Measurements from ENCODE around the gene HSPA1L.

HSPA1L gene

GRCh38 chr6:31764198-31764597 is 50.9 kb downstream of the HSPA1L start:
- DNase-seq (ENCODE audit: low read depth in 2 of 2): no peak

GRCh38 chr6:31763619-31763940 is 51.5 kb downstream of the HSPA1L start:
- no peak for DNase-seq (ENCODE audit: low read depth in 2 of 2)

- no peak for DNase-seq (ENCODE audit: low read depth in 2 of 2)
Observed at GRCh38 chr6:31762878-31763618, 52.0 kb downstream of the HSPA1L start.

GRCh38 chr6:31762356-31762755 is 52.7 kb downstream of the HSPA1L start, which contains the start of gene SAPCD1:
Gene SAPCD1, plus strand, starts transcription at chr6:31762656. Its CDS starts 399 bp downstream, at chr6:31763055.
- DNase-seq (ENCODE audit: low read depth in 2 of 2): no peak

- DNase-seq (ENCODE audit: low read depth in 2 of 2): no peak
Observed at GRCh38 chr6:31761343-31761742, 53.7 kb downstream of the HSPA1L start.

GRCh38 chr6:31760790-31761189 is 54.3 kb downstream of the HSPA1L start:
- no peak for DNase-seq (ENCODE audit: low read depth in 2 of 2)

All from stimulated activated CD4-positive, alpha-beta T cell treated with anti-CD3 and anti-CD28 coated beads, Interleukin-1b, Interleukin-23, amount 100 ng/mL, for 1 hour (primary cell).